OCI-LY3 (cell line): ENCODE measurements around the gene KLF4.

Source experiments
- EZH2phosphoT487 ChIP-seq: fragments of 200-600 bp; shearing (Covaris generic); IDR thresholded peaks from 2 replicates; pipeline ENCODE4 v1.6.1; 2018; ENCODE audit warnings: antibody characterized with exemption, mixed run types, low read depth
- TF ChIP-seq, protein P1 (sequence below): fragments of 200-600, 300-600 bp; sonication (generic); IDR thresholded peaks from 2 replicates; pipeline ENCODE4 v1.5.1; 2014; ENCODE audit warnings: antibody characterized with exemption, low read length, low read depth

DNA sequence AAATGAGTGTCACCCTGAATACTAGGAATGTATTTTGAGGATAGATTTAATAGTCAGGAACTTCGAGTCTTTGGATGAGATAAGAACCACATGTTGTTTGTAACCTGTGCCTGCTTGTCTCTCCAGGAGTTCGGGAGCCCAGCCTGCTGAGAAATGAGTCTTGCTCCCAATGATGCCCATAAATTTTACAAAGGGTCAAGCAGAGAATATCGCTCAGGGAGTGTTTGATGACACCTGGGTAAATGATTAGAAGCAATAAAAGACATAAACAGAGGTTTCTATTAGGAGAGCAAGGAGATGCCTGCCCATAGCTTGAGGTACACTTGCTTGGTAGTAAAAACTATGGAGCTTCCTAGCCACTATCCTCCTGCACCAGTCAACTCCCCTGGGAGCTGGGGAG lies 46.9 kb upstream of the KLF4 start:
- TF ChIP-seq, protein P1, sequence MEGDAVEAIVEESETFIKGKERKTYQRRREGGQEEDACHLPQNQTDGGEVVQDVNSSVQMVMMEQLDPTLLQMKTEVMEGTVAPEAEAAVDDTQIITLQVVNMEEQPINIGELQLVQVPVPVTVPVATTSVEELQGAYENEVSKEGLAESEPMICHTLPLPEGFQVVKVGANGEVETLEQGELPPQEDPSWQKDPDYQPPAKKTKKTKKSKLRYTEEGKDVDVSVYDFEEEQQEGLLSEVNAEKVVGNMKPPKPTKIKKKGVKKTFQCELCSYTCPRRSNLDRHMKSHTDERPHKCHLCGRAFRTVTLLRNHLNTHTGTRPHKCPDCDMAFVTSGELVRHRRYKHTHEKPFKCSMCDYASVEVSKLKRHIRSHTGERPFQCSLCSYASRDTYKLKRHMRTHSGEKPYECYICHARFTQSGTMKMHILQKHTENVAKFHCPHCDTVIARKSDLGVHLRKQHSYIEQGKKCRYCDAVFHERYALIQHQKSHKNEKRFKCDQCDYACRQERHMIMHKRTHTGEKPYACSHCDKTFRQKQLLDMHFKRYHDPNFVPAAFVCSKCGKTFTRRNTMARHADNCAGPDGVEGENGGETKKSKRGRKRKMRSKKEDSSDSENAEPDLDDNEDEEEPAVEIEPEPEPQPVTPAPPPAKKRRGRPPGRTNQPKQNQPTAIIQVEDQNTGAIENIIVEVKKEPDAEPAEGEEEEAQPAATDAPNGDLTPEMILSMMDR, result no peak
- TF ChIP-seq EZH2phosphoT487, result no peak
